PFSK-1 (cell line): Measurements from ENCODE around the gene CALHM4.

Experiments used
- FOXP2 ChIP-seq: optimal IDR thresholded peaks from 2 replicates; pipeline ENCODE3; 2011; ENCODE audit warnings: borderline replicate concordance, control low read depth, inconsistent platforms; ENCODE audit not compliant: insufficient read depth; ENCODE audit errors: extremely low read length, extremely low read depth
- POLR2AphosphoS5 ChIP-seq: IDR thresholded peaks from 2 replicates; pipeline ENCODE4 v1.6.1; 2012; ENCODE audit warnings: low read depth, mild to moderate bottlenecking, control low read depth, low read length, moderate library complexity
- SIN3A ChIP-seq: IDR thresholded peaks from 2 replicates; pipeline ENCODE4 v1.6.1; 2012; ENCODE audit warnings: mild to moderate bottlenecking, low read length, moderate library complexity, borderline replicate concordance; ENCODE audit not compliant: insufficient read depth
- TAF1 ChIP-seq: IDR thresholded peaks from 2 replicates; pipeline ENCODE4 v1.6.1; 2012; ENCODE audit warnings: low read length, control low read depth, borderline replicate concordance; ENCODE audit not compliant: insufficient read depth
- TF ChIP-seq, protein P1 (sequence below), 2 experiments: IDR thresholded peaks; 2 replicates each; pipeline versions ENCODE4 v1.6.1 to v1.8.0; 2011 to 2012; ENCODE audit warnings: low read depth in 2 of 2, low read length in 2 of 2, control low read depth in 1 of 2, inconsistent platforms in 1 of 2, mild to moderate bottlenecking in 1 of 2, moderate library complexity in 1 of 2; ENCODE audit not compliant: insufficient read depth in 1 of 2

Gene CALHM4

DNA sequence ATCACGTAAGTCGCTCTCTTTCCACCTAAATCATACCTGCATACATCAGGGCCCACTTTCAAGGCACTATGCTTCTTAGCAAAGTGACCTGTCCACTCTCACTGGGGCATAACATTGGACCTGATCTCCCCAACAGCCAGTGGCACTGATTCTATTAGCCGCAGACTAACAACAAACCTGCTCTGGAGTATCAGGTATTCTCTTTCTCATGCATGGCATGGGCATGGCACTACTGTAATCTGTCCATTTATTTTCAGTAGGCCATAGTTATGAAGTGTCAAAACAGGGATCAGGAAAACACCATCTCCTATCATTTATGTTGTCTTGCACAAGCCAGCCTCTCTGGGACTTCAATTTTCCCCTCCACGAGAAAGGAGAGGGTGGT lies 8.5 kb downstream of the CALHM4 start:
- TF ChIP-seq POLR2AphosphoS5 = no peak
- no peak for TF ChIP-seq FOXP2
- TF ChIP-seq, protein P1, sequence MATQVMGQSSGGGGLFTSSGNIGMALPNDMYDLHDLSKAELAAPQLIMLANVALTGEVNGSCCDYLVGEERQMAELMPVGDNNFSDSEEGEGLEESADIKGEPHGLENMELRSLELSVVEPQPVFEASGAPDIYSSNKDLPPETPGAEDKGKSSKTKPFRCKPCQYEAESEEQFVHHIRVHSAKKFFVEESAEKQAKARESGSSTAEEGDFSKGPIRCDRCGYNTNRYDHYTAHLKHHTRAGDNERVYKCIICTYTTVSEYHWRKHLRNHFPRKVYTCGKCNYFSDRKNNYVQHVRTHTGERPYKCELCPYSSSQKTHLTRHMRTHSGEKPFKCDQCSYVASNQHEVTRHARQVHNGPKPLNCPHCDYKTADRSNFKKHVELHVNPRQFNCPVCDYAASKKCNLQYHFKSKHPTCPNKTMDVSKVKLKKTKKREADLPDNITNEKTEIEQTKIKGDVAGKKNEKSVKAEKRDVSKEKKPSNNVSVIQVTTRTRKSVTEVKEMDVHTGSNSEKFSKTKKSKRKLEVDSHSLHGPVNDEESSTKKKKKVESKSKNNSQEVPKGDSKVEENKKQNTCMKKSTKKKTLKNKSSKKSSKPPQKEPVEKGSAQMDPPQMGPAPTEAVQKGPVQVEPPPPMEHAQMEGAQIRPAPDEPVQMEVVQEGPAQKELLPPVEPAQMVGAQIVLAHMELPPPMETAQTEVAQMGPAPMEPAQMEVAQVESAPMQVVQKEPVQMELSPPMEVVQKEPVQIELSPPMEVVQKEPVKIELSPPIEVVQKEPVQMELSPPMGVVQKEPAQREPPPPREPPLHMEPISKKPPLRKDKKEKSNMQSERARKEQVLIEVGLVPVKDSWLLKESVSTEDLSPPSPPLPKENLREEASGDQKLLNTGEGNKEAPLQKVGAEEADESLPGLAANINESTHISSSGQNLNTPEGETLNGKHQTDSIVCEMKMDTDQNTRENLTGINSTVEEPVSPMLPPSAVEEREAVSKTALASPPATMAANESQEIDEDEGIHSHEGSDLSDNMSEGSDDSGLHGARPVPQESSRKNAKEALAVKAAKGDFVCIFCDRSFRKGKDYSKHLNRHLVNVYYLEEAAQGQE (IDR thresholded peaks at IDR 0.05; ENCODE audit: insufficient read depth in 1 of 2, low read depth in 2 of 2, low read length in 2 of 2) = no peak
- TF ChIP-seq TAF1 = no peak
- TF ChIP-seq SIN3A = no peak

DNA sequence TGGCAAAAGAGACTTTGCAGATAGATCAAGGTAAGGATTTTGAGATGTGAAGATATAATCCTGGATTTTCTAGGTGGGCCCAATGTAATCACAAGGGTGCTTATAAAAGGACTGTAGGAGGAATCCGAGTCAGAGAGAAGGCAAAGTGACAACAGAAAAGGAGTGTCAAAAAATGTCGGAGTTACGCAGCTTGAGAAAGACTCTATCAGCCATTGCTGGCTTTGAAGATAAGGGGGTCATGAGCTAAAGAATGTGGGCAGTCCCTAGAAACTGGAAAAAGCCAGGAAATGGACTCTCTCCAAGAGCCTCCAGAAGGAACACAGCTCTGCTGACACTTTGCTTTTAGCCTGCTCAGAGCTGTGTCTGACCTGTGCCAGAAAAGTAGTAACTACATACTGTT lies 9.1 kb downstream of the CALHM4 start:
- TF ChIP-seq FOXP2 = no peak
- TF ChIP-seq TAF1 = no peak
- no peak for TF ChIP-seq SIN3A
- TF ChIP-seq, protein P1 (IDR thresholded peaks at IDR 0.05; ENCODE audit: insufficient read depth in 1 of 2, low read depth in 2 of 2, low read length in 2 of 2) = no peak
- TF ChIP-seq POLR2AphosphoS5 = no peak

DNA sequence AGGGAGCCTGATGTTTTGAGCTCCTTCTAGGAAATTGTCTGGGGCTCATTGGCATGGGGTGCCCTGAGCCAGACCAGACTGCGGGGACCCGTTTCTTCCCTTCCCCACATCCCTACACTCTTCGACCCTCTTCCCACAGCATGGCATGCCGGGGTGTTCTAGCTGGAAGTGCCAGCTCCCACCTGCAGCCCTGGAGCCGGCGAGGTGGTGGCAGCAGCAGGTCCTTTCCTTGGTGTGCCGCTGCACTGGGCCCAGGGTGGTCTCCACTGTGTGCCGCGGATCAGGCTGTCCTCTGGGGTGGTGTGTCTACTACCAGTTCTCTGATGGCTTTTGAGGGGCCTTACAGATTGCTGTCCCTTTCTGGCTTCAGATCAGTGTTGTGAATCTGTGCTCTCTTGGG lies 10.3 kb downstream of the CALHM4 start:
- no peak for TF ChIP-seq FOXP2
- no peak for TF ChIP-seq SIN3A
- TF ChIP-seq, protein P1 (IDR thresholded peaks at IDR 0.05; ENCODE audit: insufficient read depth in 1 of 2, low read depth in 2 of 2, low read length in 2 of 2) = no peak
- TF ChIP-seq TAF1 = no peak
- no peak for TF ChIP-seq POLR2AphosphoS5

DNA sequence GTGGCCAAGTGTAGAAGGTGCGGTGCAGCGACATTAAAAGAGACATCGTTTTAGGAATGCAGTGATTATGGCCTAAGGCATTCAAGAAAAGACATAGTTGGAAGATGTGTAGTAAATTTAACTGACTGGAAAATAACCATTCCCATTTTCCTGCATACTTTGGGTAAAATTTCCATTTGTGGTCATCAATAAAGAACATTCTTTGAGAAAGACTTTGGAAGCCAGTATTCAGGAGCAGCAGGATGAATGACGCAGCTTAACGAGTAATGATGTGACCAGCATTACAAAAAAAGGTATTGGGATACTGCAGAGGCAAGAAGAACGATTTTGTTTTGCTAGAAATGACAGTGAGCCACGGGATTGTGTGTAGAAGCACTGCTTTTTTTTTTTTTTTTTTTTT lies 10.8 kb downstream of the CALHM4 start:
- TF ChIP-seq POLR2AphosphoS5 (no peak), FOXP2 (no peak), SIN3A (no peak), TAF1 (no peak)
- TF ChIP-seq, protein P1 (IDR thresholded peaks at IDR 0.05; ENCODE audit: insufficient read depth in 1 of 2, low read depth in 2 of 2, low read length in 2 of 2) = no peak
